CD4-positive, alpha-beta T cell treated with Interleukin-10 for 1 hour (primary cell): ENCODE data around the gene CACNA1D.

Experiments
- DNase-seq: peaks from one replicate; pipeline ENCODE4 v3.0.0-alpha.2; 2020

Gene CACNA1D

DNA sequence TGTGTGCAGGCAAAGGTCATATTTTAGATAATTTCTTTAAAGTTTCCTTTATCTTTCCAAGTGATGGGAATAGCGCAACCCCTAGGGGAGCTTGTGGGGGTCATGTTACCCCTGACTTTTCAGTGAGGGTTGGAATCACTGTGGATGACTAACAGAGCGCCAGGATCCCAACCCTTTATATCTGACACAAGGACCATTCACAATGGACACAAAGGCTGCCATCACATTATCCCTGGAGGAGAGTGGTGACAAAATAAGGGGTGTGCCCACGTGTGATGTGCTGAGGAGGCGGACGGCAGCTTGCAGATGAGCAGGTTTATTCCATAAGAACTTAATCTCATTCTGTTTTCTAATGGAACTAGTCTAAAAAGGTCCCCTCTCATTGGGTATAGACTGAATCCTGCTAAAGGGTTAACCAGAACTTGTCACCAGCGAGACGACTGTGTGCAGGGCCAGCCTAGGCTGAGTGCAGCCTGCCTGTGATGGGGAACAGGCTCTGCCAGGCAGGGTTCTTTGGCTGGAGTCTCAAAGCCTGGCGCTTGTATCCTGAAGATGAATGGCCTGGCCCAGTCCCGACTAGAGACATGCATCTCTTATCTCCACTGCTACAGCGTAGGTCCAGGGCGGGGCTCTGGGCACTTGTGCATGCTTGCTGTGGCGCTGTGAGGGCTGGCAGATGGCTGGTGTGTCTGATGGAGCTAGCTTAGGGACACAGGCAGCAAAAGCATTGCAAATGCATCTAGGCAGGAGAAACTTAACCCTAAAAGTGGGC, 301.6 kb downstream of the CACNA1D start:
- DNase-seq, result no peak

DNA sequence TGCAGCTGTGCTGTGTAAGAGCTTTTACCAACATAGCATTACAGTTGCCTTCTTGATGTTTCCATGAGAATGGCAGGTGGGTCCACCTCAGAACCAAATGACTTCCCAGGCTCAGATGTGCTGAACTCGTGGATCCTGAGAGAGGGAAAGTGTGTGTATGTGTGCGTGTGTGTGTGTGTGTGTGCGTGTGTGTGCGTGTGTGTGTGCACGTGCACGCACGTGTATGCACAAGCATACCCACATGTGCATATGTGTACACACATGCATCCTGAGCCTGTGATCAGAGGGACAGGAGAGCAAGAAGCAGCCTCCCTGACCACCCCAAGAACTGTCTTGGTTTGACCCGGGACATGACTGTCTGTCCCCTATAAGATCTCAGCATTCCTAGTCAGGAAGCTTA, 303.7 kb downstream of the CACNA1D start:
- DNase-seq, result no peak

DNA sequence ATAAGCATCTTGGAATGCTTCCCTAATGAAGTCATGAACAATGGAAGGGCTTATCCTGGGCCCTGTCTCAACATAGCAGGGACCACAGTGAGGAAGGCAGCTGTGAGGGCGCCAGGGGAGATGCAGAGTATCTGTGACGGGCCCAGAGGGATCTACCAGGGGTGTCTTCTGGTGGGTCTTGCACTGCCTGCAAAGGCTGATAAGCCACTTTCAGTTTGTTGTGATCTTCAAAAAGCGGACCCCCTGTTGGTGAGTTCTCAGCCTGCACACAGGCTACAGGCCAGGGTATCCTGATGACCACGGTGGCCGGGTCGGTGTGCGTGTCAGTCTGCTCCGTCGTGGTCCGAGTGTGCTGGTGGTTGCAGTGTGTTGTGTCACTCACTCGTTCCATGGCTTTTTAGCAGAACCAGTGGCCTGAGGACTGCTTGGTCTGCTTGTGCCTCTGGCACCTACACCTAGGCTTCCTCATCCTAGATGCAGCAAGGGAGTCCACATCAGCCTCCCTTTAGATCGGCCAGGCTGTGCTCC, 305.0 kb downstream of the CACNA1D start:
- no peak for DNase-seq

DNA sequence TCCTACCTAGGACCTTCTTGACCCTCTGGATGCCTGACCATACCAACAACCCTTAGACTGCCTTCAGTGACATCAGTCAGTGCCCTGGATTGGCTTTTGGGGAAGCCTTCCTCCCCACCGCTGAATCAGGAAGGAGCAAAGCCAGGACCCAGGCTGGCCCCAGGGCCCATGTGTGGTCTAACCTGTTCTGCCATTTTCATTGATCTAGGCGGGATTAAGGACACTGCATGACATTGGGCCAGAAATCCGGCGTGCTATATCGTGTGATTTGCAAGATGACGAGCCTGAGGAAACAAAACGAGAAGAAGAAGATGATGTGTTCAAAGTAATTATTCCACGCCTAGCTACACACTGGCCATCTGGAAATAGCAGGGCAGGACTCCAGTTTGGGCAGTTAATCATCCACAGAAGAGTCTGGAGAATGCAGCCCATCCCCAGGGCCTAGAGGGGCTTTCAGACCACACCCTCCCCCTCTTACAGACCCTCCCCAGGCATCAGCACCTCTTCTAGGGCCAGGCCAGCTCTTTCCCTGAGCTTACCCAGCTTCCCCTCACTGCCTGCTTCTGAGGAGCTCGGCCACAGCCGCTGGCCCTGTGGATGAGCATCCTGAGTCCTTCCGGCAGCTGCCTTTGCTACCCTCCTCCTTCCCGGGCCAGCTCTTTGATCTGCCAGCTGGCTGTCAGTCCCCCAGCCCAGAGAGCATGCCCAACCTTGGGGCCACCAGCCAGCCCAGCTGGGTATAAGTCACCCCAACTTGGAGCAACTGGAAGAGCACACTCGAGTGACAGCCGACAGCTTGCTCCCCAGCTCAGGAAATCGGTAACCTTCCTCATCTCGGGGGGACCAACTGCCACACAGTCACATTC, 305.9 kb downstream of the CACNA1D start:
- DNase-seq, result no peak

DNA sequence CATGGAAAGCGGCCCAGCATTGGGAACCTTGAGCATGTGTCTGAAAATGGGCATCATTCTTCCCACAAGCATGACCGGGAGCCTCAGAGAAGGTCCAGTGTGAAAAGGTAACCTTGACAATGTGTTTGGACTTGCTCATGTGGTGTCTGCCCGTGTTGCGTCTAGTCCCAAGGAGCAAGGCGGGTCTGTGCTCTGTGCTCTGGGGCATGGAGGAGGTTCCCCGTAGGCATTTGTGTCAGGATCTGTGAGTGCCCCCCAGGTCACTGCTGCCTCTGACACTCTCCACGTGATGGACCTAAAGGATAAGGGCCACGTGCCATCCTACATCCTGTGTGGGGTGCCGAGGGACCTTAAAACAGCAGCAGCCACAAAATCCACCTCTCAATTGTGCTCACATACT, 306.9 kb downstream of the CACNA1D start:
- DNase-seq, result no peak

DNA sequence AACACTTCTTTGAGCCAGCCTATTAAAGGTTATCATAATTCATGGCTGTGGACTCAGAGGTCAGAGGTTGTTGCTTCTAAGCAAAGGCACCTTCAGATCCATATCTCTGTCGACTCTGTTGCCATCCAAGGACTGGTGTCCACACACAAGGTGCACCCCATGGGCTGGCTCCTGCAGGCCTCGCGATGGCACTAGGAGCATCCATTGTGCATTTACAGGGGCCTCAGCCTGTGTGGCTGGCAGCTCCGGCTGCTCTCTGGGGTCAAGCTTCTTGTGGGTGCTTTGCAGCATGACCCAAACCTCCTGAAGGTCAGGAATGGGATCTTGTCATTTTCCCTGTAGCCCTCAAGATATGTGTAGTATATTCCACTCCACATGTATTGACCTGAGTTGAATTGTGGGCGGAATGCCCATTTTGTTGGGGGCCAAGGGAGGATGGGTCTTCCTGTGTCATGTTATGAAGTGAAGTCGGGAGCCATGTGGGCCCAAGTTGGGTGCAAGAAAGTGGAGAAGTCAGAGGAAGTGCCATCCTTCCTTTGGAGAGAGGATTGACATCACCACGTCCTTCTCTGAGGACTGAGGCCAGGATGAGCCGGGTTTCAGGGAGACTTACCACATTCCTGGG, 308.0 kb downstream of the CACNA1D start:
- DNase-seq, result no peak

DNA sequence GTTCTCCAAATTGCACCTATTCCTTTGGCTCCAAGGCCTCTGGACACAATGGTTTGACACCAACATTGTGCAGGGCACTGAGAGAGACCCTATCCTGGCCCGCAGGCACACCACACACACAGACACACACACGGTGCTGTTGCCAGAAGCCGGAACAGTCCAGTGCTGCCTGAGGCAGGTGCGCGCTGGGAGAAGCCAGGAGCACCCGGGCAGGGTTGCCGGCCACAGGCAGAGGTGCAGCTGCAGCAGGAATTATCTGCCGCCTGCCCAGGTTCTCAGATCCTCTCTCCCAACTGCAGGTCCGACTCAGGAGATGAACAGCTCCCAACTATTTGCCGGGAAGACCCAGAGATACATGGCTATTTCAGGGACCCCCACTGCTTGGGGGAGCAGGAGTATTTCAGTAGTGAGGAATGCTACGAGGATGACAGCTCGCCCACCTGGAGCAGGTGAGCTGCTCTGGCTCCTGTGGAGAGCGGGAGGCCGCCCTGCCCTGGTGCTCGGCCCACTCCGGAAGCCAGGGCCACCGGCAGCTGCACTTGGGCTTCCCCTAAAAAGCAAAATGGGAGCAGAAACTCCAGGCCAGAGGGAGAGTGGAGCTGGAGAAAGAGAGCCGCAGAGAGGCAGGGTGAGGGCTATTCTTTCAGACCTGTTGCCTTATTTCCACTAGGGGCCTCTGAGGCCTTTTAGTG, 308.9 kb downstream of the CACNA1D start:
- no peak for DNase-seq

DNA sequence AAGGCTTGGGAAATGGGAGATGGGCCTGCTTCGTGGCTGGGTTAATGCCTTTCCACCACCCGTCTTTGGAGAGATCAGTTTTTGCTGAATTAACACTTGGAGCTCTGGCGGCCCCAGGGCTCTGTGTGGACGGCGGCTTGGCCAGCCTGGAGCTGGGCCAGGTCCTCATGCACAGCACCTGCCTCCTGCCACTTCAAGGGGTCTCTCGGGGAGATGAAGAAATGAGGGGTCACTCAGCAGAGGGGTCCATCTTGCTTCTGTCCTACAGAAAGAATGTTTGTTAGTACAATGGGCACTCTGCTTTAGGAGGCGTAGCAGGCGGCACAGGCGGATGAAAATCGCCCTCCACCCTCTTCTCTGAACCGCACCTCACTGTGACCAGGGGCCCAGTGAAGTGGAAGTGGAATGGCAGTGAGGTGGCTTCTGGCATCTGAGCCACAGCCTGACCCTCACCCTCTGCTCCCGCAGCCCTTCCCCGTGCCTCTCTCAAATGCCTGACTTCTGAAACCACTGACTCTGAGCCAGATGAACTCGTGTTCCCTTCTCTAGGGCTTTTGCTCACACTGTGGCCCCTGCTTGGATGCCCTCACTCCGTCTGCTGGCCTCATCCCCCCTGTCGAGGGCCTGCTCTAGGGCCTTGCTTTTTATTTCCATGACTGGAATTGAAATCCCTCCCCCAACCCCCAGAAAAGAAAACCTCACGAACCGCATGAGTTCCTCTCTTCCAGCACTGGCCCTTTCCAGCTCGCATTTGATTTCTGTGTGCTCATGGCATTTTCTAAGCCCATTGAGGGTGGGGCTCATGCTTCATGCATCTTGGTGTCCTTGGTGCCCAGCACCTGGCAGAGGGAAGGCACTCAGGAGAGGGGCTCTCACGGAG, 309.6 kb downstream of the CACNA1D start:
- DNase-seq, result no peak

DNA sequence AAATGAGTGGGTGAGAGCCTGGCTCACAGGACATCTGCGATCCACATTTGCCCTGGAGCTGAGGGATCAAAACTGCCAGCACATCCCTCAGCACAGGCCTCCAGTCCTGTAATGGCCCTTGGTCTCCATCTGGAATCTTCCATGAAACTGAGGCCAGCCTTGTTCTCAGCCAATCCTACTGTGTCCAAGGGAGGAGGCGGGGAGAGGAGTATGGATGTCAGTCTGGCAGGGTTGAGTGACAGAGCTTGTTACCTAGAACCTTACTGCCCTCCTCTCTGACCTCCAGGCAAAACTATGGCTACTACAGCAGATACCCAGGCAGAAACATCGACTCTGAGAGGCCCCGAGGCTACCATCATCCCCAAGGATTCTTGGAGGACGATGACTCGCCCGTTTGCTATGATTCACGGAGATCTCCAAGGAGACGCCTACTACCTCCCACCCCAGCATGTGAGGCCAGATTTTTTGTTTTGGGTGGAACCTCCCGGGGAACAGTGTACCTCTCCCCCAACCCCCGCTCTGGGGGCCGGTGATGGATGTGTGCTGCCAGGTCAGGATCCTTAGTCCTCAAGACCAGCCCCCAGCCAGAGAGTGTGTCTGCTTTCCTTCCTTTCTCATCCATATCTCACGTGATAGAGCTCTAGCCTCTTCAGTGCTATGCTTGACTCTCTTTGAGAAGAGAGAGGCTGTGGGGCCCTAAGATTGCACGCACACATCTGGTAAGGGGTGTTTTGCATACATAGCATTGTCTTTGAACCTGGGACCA, 310.5 kb downstream of the CACNA1D start:
- DNase-seq, result no peak

DNA sequence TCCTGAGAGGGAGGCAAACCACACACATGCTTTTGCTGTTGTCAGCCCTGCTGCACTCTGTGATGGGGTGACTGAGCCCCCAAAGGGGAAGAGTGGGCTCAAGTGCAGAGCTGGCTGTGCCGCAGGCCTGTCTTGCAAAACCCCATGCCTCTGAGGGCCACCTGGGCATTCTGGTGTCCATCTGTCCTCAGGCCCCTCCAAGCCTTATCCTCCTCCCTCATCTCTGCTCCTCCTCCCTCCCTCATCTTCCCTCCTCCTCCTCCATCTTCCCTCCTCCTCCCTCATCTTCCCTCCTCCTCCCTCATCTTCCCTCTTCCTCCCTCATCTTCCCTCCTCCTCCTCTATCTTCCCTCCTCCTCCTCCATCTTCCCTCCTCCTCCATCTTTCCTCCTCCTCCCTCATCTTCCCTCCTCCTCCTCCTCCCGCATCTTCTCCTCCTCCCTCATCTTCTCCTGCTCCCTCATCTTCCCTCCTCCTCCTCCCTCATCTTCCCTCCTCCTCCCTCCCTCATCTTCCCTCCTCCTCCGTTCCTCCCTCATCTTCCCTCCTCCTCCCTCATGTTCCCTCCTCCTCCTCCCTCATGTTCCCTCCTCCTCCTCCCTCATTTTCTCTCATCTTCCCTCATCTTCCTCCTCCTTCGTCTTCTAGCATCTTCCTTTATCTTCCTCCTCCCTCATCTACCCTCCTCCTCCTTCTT, 311.2 kb downstream of the CACNA1D start:
- DNase-seq, result no peak

DNA sequence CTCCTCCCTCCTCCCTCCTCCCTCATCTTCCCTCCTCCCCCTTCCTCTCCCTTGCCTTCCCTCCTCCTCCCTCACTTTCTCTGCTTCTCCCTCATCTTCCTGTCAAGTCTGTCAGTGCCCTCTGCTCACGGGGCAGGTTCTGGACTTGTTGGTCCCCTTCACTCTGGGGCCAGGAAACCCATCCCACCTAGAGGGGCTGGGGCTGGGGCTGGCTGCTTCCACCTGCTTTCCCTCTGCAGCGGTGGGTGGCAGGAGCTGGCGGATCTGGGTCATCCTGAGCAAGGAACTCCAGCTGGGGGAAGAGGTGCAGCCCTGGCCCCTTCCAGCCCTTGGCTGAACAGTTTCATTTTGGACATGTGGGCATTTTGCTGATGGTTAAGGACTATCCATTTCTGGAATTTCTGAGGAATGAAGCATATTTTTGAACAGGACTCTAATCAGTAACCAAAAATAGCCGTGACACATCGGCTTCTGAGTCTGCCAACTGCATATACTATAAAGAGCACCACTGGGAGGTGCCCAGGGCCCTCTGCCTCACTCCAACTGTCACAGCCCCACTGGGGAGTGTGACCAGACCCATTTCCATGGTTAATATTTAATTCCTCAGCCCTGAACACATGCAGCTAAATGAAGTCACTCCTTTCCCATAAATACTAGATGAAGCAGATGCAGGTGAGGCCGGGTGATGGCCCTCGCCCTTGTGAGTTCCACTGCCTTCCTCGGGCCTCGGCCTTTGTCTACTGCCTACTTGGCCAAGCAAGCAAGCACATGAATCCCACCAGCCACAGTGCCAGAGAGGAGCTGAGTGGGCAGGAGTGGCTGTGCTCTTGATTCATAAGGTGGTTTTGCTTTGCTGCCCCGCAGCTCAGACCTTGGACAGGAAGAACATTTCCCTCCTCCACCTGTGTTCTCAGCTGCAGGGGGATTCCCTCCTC, 312.0 kb downstream of the CACNA1D start:
- DNase-seq, result no peak

DNA sequence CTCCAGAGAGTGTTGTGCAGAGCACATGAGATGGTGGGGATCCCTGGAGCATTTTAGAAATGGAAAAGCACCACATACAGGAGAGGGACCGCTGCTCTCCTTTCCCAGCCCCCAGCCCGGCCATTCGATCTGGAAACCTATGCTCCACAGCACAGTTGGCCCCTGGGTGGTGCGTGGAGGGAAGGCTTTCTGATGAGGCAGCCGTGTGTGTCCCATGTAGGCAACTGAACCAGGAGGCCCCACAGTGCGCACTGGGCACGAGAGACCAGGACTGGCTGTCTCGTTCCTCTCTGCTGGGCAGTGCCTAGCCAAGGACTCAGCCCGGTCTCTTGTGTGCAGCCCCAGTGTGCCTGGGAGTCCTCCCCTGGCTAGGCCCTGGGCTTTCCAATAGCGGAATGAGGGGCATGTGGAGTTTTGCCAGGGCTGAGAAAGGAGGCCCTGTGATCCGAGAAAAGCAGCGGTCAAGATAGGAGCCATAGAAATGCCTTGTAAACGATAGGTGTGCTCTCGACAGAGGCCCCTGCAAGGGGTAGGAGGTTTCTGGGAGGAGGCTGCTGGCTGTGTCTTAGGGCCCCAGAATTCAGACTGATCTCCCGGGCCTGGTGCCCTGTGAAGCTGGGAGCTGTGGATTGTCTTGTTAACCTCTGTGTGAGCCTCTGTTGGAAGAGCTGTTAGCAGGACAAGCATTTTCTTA, 312.9 kb downstream of the CACNA1D start:
- DNase-seq, result no peak

DNA sequence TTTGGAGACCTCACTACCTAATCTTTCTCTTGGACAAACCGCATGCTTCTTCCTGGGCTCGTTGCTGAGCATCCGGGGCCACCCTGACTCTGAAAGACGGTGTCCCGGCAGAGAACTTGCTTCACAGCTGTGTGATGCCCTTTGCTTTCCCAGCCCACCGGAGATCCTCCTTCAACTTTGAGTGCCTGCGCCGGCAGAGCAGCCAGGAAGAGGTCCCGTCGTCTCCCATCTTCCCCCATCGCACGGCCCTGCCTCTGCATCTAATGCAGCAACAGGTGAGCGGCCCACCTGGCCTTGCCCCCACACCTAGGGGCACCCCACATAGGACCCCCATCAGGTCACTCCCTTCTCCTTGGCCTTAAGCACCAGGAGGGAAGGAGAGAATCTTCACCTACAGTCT, 314.1 kb downstream of the CACNA1D start:
- no peak for DNase-seq

DNA sequence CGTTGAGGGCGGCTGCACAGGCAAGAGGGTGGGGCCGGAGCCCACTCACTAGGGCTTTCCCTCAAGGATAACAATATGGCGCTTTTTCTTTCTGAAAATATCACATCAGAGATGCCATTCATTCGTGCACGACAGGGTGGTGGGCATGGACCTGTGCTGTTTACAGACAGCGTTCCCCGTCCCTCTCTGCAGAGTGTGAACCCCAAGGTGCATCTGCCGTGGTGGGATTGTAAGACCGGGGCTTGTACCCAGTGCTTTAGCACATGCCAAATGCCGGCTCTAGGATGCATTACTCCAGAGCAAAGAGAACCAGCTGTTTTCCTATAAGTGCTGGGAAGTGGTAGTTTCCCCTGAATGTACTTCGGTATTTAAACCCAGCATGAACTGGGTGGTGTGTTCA, 314.9 kb downstream of the CACNA1D start:
- DNase-seq, result no peak

DNA sequence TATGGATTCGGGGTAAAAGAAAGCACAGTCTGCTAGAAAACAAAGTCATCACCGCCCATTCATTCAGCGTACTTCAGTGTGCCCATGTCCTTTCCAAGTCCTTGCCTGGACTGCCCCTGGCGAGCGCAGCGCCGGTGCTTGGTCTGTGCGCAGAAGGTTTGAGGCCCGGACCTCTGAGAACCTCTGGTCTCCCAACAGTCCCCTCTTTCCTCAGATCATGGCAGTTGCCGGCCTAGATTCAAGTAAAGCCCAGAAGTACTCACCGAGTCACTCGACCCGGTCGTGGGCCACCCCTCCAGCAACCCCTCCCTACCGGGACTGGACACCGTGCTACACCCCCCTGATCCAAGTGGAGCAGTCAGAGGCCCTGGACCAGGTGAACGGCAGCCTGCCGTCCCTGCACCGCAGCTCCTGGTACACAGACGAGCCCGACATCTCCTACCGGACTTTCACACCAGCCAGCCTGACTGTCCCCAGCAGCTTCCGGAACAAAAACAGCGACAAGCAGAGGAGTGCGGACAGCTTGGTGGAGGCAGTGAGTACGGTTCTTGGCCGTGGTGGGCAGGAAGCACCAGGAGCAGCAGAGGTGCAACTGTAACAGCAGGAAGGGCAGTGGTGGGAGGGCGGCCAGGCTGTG, 315.5 kb downstream of the CACNA1D start:
- no peak for DNase-seq

DNA sequence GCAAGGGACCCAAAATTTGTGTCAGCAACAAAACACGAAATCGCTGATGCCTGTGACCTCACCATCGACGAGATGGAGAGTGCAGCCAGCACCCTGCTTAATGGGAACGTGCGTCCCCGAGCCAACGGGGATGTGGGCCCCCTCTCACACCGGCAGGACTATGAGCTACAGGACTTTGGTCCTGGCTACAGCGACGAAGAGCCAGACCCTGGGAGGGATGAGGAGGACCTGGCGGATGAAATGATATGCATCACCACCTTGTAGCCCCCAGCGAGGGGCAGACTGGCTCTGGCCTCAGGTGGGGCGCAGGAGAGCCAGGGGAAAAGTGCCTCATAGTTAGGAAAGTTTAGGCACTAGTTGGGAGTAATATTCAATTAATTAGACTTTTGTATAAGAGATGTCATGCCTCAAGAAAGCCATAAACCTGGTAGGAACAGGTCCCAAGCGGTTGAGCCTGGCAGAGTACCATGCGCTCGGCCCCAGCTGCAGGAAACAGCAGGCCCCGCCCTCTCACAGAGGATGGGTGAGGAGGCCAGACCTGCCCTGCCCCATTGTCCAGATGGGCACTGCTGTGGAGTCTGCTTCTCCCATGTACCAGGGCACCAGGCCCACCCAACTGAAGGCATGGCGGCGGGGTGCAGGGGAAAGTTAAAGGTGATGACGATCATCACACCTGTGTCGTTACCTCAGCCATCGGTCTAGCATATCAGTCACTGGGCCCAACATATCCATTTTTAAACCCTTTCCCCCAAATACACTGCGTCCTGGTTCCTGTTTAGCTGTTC, 316.9 kb downstream of the CACNA1D start:
- no peak for DNase-seq

DNA sequence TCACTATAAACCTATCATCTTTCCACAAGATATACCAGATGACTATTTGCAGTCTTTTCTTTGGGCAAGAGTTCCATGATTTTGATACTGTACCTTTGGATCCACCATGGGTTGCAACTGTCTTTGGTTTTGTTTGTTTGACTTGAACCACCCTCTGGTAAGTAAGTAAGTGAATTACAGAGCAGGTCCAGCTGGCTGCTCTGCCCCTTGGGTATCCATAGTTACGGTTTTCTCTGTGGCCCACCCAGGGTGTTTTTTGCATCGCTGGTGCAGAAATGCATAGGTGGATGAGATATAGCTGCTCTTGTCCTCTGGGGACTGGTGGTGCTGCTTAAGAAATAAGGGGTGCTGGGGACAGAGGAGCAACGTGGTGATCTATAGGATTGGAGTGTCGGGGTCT, 318.0 kb downstream of the CACNA1D start:
- DNase-seq, result no peak
